Bone marrow (tissue), 2 donors: Measurements from ENCODE around the gene KREMEN2.
A peak's percentile ranks its signal among the peaks of the same experiment; 100 is the strongest.

Experiments
- DNase-seq, 2 donors: peaks; one replicate each; lab custom pipeline; 2025; lab: John Stamatoyannopoulos, UW

Gene KREMEN2

GRCh38 chr16:2980227-2981176 is 16.4 kb downstream of the KREMEN2 start, which contains the start of gene PKMYT1:
Gene PKMYT1 (minus strand): TSS chr16:2980446. CDS start chr16:2979657, 789 bp downstream.
- DNase-seq: peak; percentile 54 to 83

GRCh38 chr16:2981177-2981898 is 17.3 kb downstream of the KREMEN2 start:
- no peak for DNase-seq

- DNase-seq: no peak
These were observed 17.8 kb downstream of the KREMEN2 start for GRCh38 chr16:2981899-2982250.

- DNase-seq: no peak
These were observed 18.3 kb downstream of the KREMEN2 start for GRCh38 chr16:2982402-2982801.

GRCh38 chr16:2983706-2984136 is 19.6 kb downstream of the KREMEN2 start:
- DNase-seq: peak; percentile 7 to 70

GRCh38 chr16:2985462-2985861 is 21.4 kb downstream of the KREMEN2 start:
- no peak for DNase-seq

- no peak for DNase-seq
These were observed 21.8 kb downstream of the KREMEN2 start for GRCh38 chr16:2985893-2986355.

GRCh38 chr16:2986623-2987188 is 22.6 kb downstream of the KREMEN2 start:
- DNase-seq: no peak

GRCh38 chr16:2987286-2987685 is 23.2 kb downstream of the KREMEN2 start:
- no peak for DNase-seq

GRCh38 chr16:2987833-2988232 is 23.8 kb downstream of the KREMEN2 start:
- DNase-seq: no peak

- no peak for DNase-seq
These were observed 24.6 kb downstream of the KREMEN2 start for GRCh38 chr16:2988590-2989099.

- no peak for DNase-seq
These were observed 26.8 kb downstream of the KREMEN2 start for GRCh38 chr16:2990891-2991290.

- DNase-seq: no peak
These were observed 27.6 kb downstream of the KREMEN2 start for GRCh38 chr16:2991566-2992261.

- DNase-seq: no peak
These were observed 28.5 kb downstream of the KREMEN2 start for GRCh38 chr16:2992383-2993081.

- no peak for DNase-seq
These were observed 32.2 kb downstream of the KREMEN2 start for GRCh38 chr16:2996298-2996697.

- DNase-seq: no peak
These were observed 35.9 kb downstream of the KREMEN2 start for GRCh38 chr16:2999929-3000328.

- no peak for DNase-seq
These were observed 36.5 kb downstream of the KREMEN2 start for GRCh38 chr16:3000540-3000939.

GRCh38 chr16:3001316-3001715 is 37.2 kb downstream of the KREMEN2 start:
- no peak for DNase-seq

GRCh38 chr16:3003582-3004270 is 39.7 kb downstream of the KREMEN2 start:
- DNase-seq: peak; percentile 75 to 97

GRCh38 chr16:3004319-3004718 is 40.2 kb downstream of the KREMEN2 start:
- DNase-seq: no peak
